ENCODE results near the gene RPLP2. TPM values are rescaled to one million over a fixed set of nuclear protein-coding genes. Genes with fewer than 3 reads are reported as not detected.

The RPLP2 gene
- total and polyA plus RNA-seq, 2 donors (not counting 1 experiment from before 2014, with no cell fraction given): 525 to 3,947 TPM

- Histone ChIP-seq H4K20me1 (ENCODE audit: control insufficient read depth, insufficient read depth, low read length, poor library complexity, severe bottlenecking) (peaks cover 36% of the 10 kb centered on the region), H3K4me3 (ENCODE audit: control extremely low read depth in 1 of 5, extremely low read depth in 1 of 5, insufficient read depth in 1 of 5, low read depth in 2 of 5, low read length in 4 of 5) (no peak overlapping the region), H3K4me2 (replicated peaks; ENCODE audit: low read depth, low read length, poor library complexity, severe bottlenecking) (no peak overlapping the region), H3K27ac (ENCODE audit: low read length in 2 of 2) (no peak overlapping the region), H3K36me3 (replicated peaks in 1 of 2; ENCODE audit: control extremely low read depth in 1 of 2, control insufficient read depth in 1 of 2, extremely low read depth in 1 of 2, insufficient read depth in 2 of 2, low read length in 1 of 2) (peaks cover 2 to 24% of the 10 kb centered on the region in 2 experiments), H3K79me2 (ENCODE audit: control insufficient read depth, insufficient read depth, low read length) (peaks cover 24% of the 10 kb centered on the region), H3K9me3 (ENCODE audit: control extremely low read depth in 1 of 3, control insufficient read depth in 2 of 3, insufficient read depth in 1 of 3, low read length in 2 of 3) (no peaks in the 10 kb centered on the region), H3K9ac (ENCODE audit: low read length) (no peak overlapping the region), H2AFZ (ENCODE audit: insufficient read depth, low read depth, low read length, poor library complexity, severe bottlenecking) (no peak overlapping the region), H3K4me1 (ENCODE audit: control insufficient read depth in 2 of 2, insufficient read depth in 2 of 2, low read length in 2 of 2) (peaks cover 21 to 26% of the 10 kb centered on the region in 2 donors), H3K27me3 (replicated peaks in 1 of 4; ENCODE audit: control extremely low read depth in 1 of 4, control insufficient read depth in 3 of 4, insufficient read depth in 4 of 4, low read length in 3 of 4) (no peaks in the 10 kb centered on the region)
- no peaks in the 10 kb centered on the region for H3K27me3 Mint-ChIP-seq
- peaks cover 32% of the 10 kb centered on the region for H3K4me1 Mint-ChIP-seq
- DNase-seq (no peak), ATAC-seq (ENCODE audit: low read depth) (no peak)
- H3K27ac Mint-ChIP-seq: no peak overlapping the region
- no peaks in the 10 kb centered on the region for H3K9me3 Mint-ChIP-seq (ENCODE audit: insufficient read depth)
- TF ChIP-seq CTCF (IDR thresholded peaks at IDR 0.05) (no peak), EZH2 (IDR thresholded peaks at IDR 0.05; ENCODE audit: borderline replicate concordance, insufficient read depth, low read depth, low read length, poor library complexity, severe bottlenecking) (no peak)
- 95% methylated on average over 5 of the region's 6 CpGs for WGBS (ENCODE audit: insufficient coverage)
- POLR2A ChIA-PET: no interaction called here
- intact Hi-C loops (cut with micrococcal nuclease): no loop called here
- CTCF ChIA-PET: no interaction called here
- H3K4me3 Mint-ChIP-seq: no peak overlapping the region
Measured at GRCh38 chr11:813072-813455, 3.3 kb downstream of the RPLP2 start.

DNA sequence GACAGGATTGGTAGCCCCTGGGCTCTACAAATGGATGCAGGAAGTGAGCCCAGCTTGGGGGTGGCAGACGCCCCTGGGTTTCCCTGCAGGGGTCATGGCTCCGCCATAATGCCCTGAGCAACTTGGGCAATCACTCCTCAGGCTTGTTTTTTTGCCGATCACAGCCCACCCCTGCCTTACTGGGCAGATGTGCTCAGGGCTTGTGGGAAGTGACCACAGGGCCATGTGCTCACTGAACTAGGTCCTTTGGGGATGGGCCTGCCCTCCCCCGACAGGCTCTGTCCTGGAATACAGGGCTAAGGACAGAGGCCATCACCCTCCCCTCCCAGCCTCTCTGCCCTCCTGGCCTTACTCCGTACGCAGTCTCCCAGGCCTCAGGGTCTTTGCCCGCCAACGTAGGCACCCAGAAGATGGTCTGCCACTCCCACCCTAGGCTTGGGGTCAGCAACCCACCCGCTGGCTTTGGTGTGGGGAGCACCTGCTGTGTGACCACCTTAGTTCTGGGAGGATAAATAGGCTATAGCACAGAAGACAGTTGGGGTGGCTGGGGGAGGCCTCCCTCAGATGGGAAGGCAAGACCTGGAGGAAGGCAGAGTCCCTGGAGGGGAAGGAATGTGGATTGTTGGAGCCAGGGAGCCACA, 3.8 kb downstream of the RPLP2 start:
- no peak overlapping the region for H3K4me3 Mint-ChIP-seq
- peaks cover 31% of the 10 kb centered on the region for H3K4me1 Mint-ChIP-seq
- 82% methylated on average over 9 of the region's 9 CpGs for WGBS (ENCODE audit: insufficient coverage)
- ChIA-PET POLR2A (no interaction called here), CTCF (no interaction called here)
- H3K27me3 Mint-ChIP-seq: no peaks in the 10 kb centered on the region
- Histone ChIP-seq H3K27ac (ENCODE audit: low read length in 2 of 2) (no peak overlapping the region), H3K9ac (ENCODE audit: low read length) (no peak overlapping the region), H3K4me2 (replicated peaks; ENCODE audit: low read depth, low read length, poor library complexity, severe bottlenecking) (no peak overlapping the region), H2AFZ (ENCODE audit: insufficient read depth, low read depth, low read length, poor library complexity, severe bottlenecking) (no peak overlapping the region), H3K4me3 (ENCODE audit: control extremely low read depth in 1 of 5, extremely low read depth in 1 of 5, insufficient read depth in 1 of 5, low read depth in 2 of 5, low read length in 4 of 5) (no peak overlapping the region), H3K36me3 (replicated peaks in 1 of 2; ENCODE audit: control extremely low read depth in 1 of 2, control insufficient read depth in 1 of 2, extremely low read depth in 1 of 2, insufficient read depth in 2 of 2, low read length in 1 of 2) (peaks cover 2 to 24% of the 10 kb centered on the region in 2 experiments), H4K20me1 (ENCODE audit: control insufficient read depth, insufficient read depth, low read length, poor library complexity, severe bottlenecking) (peaks cover 36% of the 10 kb centered on the region), H3K27me3 (replicated peaks in 1 of 4; ENCODE audit: control extremely low read depth in 1 of 4, control insufficient read depth in 3 of 4, insufficient read depth in 4 of 4, low read length in 3 of 4) (no peaks in the 10 kb centered on the region), H3K79me2 (ENCODE audit: control insufficient read depth, insufficient read depth, low read length) (peaks cover 26% of the 10 kb centered on the region), H3K4me1 (ENCODE audit: control insufficient read depth in 2 of 2, insufficient read depth in 2 of 2, low read length in 2 of 2) (peaks cover 19 to 24% of the 10 kb centered on the region in 2 donors), H3K9me3 (ENCODE audit: control extremely low read depth in 1 of 3, control insufficient read depth in 2 of 3, insufficient read depth in 1 of 3, low read length in 2 of 3) (no peaks in the 10 kb centered on the region)
- no peak for DNase-seq
- intact Hi-C loops (cut with micrococcal nuclease): no loop called here
- no peaks in the 10 kb centered on the region for H3K9me3 Mint-ChIP-seq (ENCODE audit: insufficient read depth)
- ATAC-seq (ENCODE audit: low read depth): no peak
- H3K27ac Mint-ChIP-seq: no peak overlapping the region
- TF ChIP-seq CTCF (IDR thresholded peaks at IDR 0.05): no peak
- no peak for TF ChIP-seq EZH2 (IDR thresholded peaks at IDR 0.05; ENCODE audit: borderline replicate concordance, insufficient read depth, low read depth, low read length, poor library complexity, severe bottlenecking)
